AG04449 (cell line): ENCODE results near the gene MLPH.
A peak's percentile ranks its signal among the peaks of the same experiment; 100 is the strongest.

Source experiments
- CTCF ChIA-PET: fragments of 350-600 bp; formaldehyde crosslinking; extraction: SDS; loops from one replicate; lab custom pipeline; 2021; ENCODE audit warnings: antibody characterized with exemption; lab: Yijun Ruan, JAX
- POLR2A ChIA-PET: fragments of 400-600, 350-600 bp; formaldehyde crosslinking; extraction: SDS; loops from one replicate; lab custom pipeline; 2020; ENCODE audit warnings: antibody characterized with exemption, inconsistent platforms; lab: Yijun Ruan, JAX
- DNase-seq: peaks from one replicate; pipeline ENCODE4 v3.0.0-alpha.2; 2010; ENCODE audit warnings: low read depth, low spot score
- H3K4me3 ChIP-seq: 2 replicates; pipeline ENCODE4 v1.5.1; 2011; ENCODE audit warnings: low read depth, mild to moderate bottlenecking, control low read depth, low read length
- TF ChIP-seq, protein P1 (sequence below): IDR thresholded peaks from one replicate; pipeline ENCODE4 v1.5.1; 2011; ENCODE audit warnings: mild to moderate bottlenecking, moderate library complexity, low read length, control low read depth, inconsistent platforms; ENCODE audit not compliant: insufficient read depth; ENCODE audit errors: missing control alignments

Gene MLPH

GRCh38 chr2:237569041-237569440 lies 82.0 kb downstream of the MLPH start:
- TF ChIP-seq, protein P1, sequence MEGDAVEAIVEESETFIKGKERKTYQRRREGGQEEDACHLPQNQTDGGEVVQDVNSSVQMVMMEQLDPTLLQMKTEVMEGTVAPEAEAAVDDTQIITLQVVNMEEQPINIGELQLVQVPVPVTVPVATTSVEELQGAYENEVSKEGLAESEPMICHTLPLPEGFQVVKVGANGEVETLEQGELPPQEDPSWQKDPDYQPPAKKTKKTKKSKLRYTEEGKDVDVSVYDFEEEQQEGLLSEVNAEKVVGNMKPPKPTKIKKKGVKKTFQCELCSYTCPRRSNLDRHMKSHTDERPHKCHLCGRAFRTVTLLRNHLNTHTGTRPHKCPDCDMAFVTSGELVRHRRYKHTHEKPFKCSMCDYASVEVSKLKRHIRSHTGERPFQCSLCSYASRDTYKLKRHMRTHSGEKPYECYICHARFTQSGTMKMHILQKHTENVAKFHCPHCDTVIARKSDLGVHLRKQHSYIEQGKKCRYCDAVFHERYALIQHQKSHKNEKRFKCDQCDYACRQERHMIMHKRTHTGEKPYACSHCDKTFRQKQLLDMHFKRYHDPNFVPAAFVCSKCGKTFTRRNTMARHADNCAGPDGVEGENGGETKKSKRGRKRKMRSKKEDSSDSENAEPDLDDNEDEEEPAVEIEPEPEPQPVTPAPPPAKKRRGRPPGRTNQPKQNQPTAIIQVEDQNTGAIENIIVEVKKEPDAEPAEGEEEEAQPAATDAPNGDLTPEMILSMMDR = no peak
- no peak for DNase-seq
- no peak overlapping the region for H3K4me3 ChIP-seq
- CTCF ChIA-PET = interaction anchor here (1.9 kb wide), 1 partner anchor 57 kb away, joined by 7 read pairs; no protein-coding TSS in a partner anchor
- POLR2A ChIA-PET = no interaction called here

DNA sequence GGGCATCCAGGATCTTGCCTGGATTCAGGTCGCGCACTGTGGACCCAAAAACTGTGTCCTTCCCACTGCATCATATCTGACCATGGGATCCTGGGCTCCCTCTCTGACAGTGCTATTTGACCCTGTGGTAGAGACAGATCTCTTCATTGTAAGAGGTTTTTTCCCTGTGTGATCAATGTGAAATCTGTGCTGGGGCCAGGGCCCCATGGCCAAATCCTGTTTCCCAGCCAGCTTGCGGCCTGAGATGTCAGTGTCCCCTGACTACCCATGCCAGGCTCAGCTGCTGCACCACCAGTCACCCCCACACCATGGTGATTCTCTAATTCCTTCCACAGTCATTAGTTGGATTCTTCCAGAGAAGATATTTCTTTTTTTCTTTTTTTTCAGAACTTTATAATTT lies 82.8 kb downstream of the MLPH start:
- ChIA-PET CTCF (interaction anchor here (0.8 to 5.0 kb wide), 4 partner anchors 14 to 447 kb away, joined by 3 to 89 read pairs (median 61); no protein-coding TSS in a partner anchor), POLR2A (no interaction called here)
- no peak for DNase-seq
- TF ChIP-seq, protein P1 = no peak
- no peak overlapping the region for H3K4me3 ChIP-seq

DNA sequence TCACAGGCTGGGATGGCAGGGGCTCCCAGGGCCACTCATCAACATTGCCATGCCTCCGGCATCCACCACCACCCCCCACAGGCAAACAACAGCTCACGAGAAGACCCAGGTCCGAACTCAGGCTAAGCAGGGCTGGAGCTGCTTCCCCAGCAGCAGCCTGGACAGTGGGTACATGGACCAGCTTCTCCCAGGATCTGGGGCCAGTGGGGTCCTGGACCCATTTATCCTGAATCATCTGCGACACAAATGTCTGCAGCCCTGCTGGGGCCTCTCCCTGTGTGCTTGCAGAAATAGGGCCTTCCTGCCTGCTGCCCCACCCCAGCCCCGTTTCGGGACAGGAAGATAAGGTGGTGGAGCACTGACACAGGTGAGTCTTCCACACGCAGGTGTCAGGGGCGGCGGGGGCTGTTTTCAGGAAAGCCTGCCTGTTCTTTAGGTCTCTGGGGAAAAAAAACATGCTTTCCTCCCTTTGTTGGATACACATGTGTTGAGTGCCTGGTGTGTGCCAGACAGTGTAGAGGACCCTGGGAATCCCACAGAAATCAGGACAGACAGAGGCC lies 83.8 kb downstream of the MLPH start:
- TF ChIP-seq, protein P1 = no peak
- CTCF ChIA-PET = interaction anchor here (0.8 to 7.9 kb wide), 45 partner anchors 9 to 503 kb away, joined by 3 to 291 read pairs (median 11); partner anchors contain the start of genes COL6A3 and COPS8
- POLR2A ChIA-PET = interaction anchor here (0.7 kb wide), 1 partner anchor 524 kb away, joined by 3 read pairs; no protein-coding TSS in a partner anchor
- DNase-seq = no peak
- H3K4me3 ChIP-seq = no peak overlapping the region

GRCh38 chr2:237571551-237571950 lies 84.5 kb downstream of the MLPH start:
- ChIA-PET CTCF (interaction anchor here (0.6 to 7.9 kb wide), 104 partner anchors 9 to 509 kb away, joined by 3 to 291 read pairs (median 6); partner anchors contain the start of genes COL6A3, COPS8 and MLPH), POLR2A (interaction anchor here (1.1 to 1.7 kb wide), 2 partner anchors 39 to 59 kb away, joined by 5 to 6 read pairs; no protein-coding TSS in a partner anchor)
- TF ChIP-seq, protein P1 = no peak
- H3K4me3 ChIP-seq = no peak overlapping the region
- DNase-seq = no peak

DNA sequence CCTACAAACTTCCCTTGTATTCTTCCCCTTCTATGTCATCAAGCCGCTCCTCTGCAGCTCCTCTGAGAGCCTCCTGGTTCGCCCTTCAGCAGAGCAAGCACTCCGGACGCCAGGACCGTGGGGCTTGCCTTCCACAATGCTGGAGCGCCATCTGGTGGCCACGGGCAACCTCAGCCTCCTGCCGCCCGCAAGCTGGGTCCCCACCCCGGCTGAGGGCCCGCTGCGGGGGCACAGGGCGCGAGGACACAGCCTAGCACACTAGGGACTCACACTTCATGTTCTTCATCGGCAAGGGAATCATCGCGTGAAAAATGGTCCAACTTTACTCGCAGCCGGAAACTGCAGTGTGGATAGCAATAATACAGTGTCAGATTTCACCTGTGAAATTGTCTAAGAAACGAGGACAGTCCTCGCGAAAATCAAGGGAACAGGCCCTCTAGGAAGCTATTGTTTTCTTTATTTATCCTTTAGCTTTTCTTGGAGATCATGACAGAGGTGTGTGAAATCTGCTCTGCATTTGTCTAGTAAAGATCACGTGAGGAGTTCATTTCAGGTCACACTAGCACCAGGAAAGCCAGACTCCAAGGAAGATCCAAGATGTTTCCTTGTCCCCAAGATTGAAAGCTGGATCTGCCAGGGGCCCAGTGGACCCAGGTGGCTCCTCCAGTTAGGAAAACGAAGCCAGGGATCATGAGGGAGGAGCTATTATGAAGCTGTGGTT lies 85.1 kb downstream of the MLPH start:
- TF ChIP-seq, protein P1 = peak; percentile 100
- H3K4me3 ChIP-seq = 0 out of 2 replicates have a peak overlapping the region, but pooled peaks have one; percentile 6
- CTCF ChIA-PET = interaction anchor here (0.6 to 7.9 kb wide), 117 partner anchors 10 to 510 kb away, joined by 3 to 291 read pairs (median 6); partner anchors contain the start of genes COL6A3, COPS8 and MLPH
- POLR2A ChIA-PET = interaction anchor here (1.1 to 1.7 kb wide), 2 partner anchors 40 to 60 kb away, joined by 5 to 6 read pairs; no protein-coding TSS in a partner anchor
- peak; percentile 59 for DNase-seq

DNA sequence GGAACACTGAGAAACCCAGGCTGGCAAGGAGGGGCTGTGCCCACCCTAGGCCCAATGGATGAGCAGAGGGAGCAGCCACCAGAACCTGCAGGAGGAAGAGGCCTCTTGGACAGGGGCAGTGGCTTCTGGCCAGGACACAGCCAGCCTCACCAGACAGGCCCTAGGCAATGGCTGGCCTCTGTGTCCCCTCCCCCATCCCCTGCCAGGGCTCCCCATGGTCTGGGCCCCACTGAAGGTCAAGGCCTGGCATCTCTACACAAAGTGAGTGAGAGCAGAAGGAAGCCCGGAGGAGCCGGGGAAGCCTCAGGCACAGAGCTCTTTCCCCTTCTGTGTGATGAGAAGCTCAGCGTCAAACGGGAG lies 85.7 kb downstream of the MLPH start:
- ChIA-PET CTCF (interaction anchor here (0.6 to 7.9 kb wide), 94 partner anchors 10 to 499 kb away, joined by 3 to 291 read pairs (median 7); partner anchors contain the start of genes COL6A3, COPS8 and MLPH), POLR2A (interaction anchor here (1.7 kb wide), 1 partner anchor 60 kb away, joined by 6 read pairs; no protein-coding TSS in a partner anchor)
- H3K4me3 ChIP-seq = no peak overlapping the region
- DNase-seq = no peak
- TF ChIP-seq, protein P1 = no peak
